ENCODE measurements around the gene WDR91.

GRCh38 chr7:135213831-135214230, 2.5 kb upstream of the WDR91 start:
- TF ChIP-seq CTCF (IDR thresholded peaks at IDR 0.05; ENCODE audit: low read depth, low read length) (no peak), MAX (IDR thresholded peaks at IDR 0.05; ENCODE audit: low read depth, low read length) (no peak)

Measured in NB4 (cell line).